HCT116 (cell line): Measurements from ENCODE around the gene NCAPH2. TPM values are rescaled to one million over a fixed set of nuclear protein-coding genes. Genes with fewer than 3 reads are reported as not detected.

Experiments
- ATAC-seq: fragments of 200-7000 bp; cut with Tn5 transposase; 2 replicates; pipeline ENCODE4 v1.9.1; 2020; ENCODE audit warnings: mild to moderate bottlenecking, moderate library complexity
- BruUV-seq: library from RNA; stranded (reverse); fragments of 400-500 nt; replicated peaks from 2 replicates; lab custom pipeline; 2021; lab: Mats Ljungman, UMichigan
- CTCF ChIA-PET: fragments of 300-600 bp; sonication (Branson Sonifier 250); formaldehyde crosslinking; loops from one replicate; lab custom pipeline; 2021; ENCODE audit warnings: antibody characterized with exemption; lab: Charles Lee
- POLR2A ChIA-PET: fragments of 300-600, 350-600 bp; sonication (Branson Sonifier 250); formaldehyde crosslinking; loops from one replicate; lab custom pipeline; 2021; ENCODE audit warnings: antibody characterized with exemption; lab: Charles Lee
- RAD21 ChIA-PET, 2 experiments: fragments of 300-600 bp; sonication (Branson Sonifier 250); formaldehyde crosslinking; loops; one replicate each; lab custom pipeline; 2023; ENCODE audit warnings: low total read pairs in 2 of 2; ENCODE audit not compliant: uncharacterized antibody in 2 of 2, unreplicated experiment in 2 of 2, low non-redundant PET in 1 of 2; lab: Charles Lee
- DNase-seq: peaks from one replicate; pipeline ENCODE4 v3.0.0-alpha.2; 2010; ENCODE audit warnings: low read depth, low spot score
- H2AFZ ChIP-seq: fragments of 200-600 bp; shearing (Covaris generic), sonication (generic); 2 replicates; pipeline ENCODE4 v1.6.1; 2017; ENCODE audit warnings: low read depth, mixed run types, mixed read lengths, antibody characterized with exemption, low read length; ENCODE audit not compliant: poor library complexity, severe bottlenecking
- H3K27ac ChIP-seq: 2 replicates; pipeline ENCODE4 v1.5.1; 2012; ENCODE audit warnings: low read depth, low read length
- H3K27me3 ChIP-seq: fragments of 200-600 bp; sonication (generic); 2 replicates; pipeline ENCODE4 v1.6.1; 2016; ENCODE audit warnings: mixed run types, low read length, mixed read lengths; ENCODE audit not compliant: insufficient read depth
- H3K36me3 ChIP-seq, 2 experiments: fragments of 200-500 bp in 1 of 2; fragments of 200-600 bp in 1 of 2; sonication (Bioruptor generic) in 1 of 2; sonication (generic) in 1 of 2; 2 replicates each; pipeline versions ENCODE4 v1.5.1 to v1.6.1; 2014 to 2016; ENCODE audit warnings: low read length in 2 of 2, inconsistent platforms in 1 of 2, mixed read lengths in 1 of 2, mixed run types in 1 of 2; ENCODE audit not compliant: insufficient read depth in 2 of 2, control insufficient read depth in 1 of 2
- H3K4me1 ChIP-seq, 2 experiments: fragments of 200-600 bp in 1 of 2; sonication (generic) in 1 of 2; 2 replicates each; pipeline versions ENCODE4 v1.5.1 to v1.6.1; 2012 to 2017; ENCODE audit warnings: low read length in 2 of 2, inconsistent platforms in 1 of 2, mild to moderate bottlenecking in 1 of 2, mixed read lengths in 1 of 2, mixed run types in 1 of 2, moderate library complexity in 1 of 2; ENCODE audit not compliant: insufficient read depth in 2 of 2, control insufficient read depth in 1 of 2
- H3K4me2 ChIP-seq: fragments of 200-600 bp; sonication (generic); 2 replicates; pipeline ENCODE4 v1.6.1; 2017; ENCODE audit warnings: mixed run types, low read length, mixed read lengths
- H3K4me3 ChIP-seq, 2 experiments: fragments of 200-600 bp in 1 of 2; sonication (generic) in 1 of 2; replicated peaks in 1 of 2; 2 replicates each; pipeline ENCODE4 v1.5.1; 2011 to 2016; ENCODE audit warnings: low read length in 2 of 2, control low read depth in 1 of 2, low read depth in 1 of 2, mild to moderate bottlenecking in 1 of 2, mixed read lengths in 1 of 2, mixed run types in 1 of 2
- H3K79me2 ChIP-seq: fragments of 200-600 bp; sonication (generic); 2 replicates; pipeline ENCODE4 v1.6.1; 2017; ENCODE audit warnings: mild to moderate bottlenecking, mixed run types, low read length, moderate library complexity, mixed read lengths; ENCODE audit not compliant: insufficient read depth
- H3K9ac ChIP-seq: fragments of 200-600 bp; sonication (generic); 2 replicates; pipeline ENCODE4 v1.6.1; 2016; ENCODE audit warnings: low read length, mixed read lengths
- H3K9me2 ChIP-seq: fragments of 200-600 bp; sonication (generic), shearing (Covaris generic); 2 replicates; pipeline ENCODE4 v1.6.1; 2017; ENCODE audit warnings: mixed run types, mild to moderate bottlenecking, moderate library complexity; ENCODE audit not compliant: insufficient read depth
- H3K9me3 ChIP-seq, 2 experiments: fragments of 200-500 bp in 1 of 2; fragments of 200-600 bp in 1 of 2; sonication (Bioruptor generic) in 1 of 2; sonication (generic) in 1 of 2; 2 replicates each; pipeline ENCODE4 v1.6.1; 2014 to 2017; ENCODE audit warnings: low read length in 2 of 2, mixed read lengths in 2 of 2, inconsistent platforms in 1 of 2, low read depth in 1 of 2, mild to moderate bottlenecking in 1 of 2, mixed run types in 1 of 2, moderate library complexity in 1 of 2; ENCODE audit not compliant: control insufficient read depth in 1 of 2, insufficient read depth in 1 of 2
- H4K20me1 ChIP-seq: fragments of 200-600 bp; sonication (generic), shearing (Covaris generic); 2 replicates; pipeline ENCODE4 v1.6.1; 2017; ENCODE audit warnings: mixed run types, mild to moderate bottlenecking, moderate library complexity; ENCODE audit not compliant: insufficient read depth
- ATF3 ChIP-seq: IDR thresholded peaks from 2 replicates; pipeline ENCODE4 v1.6.1; 2012
- CTCF ChIP-seq, 3 experiments: fragments of 200-600 bp in 1 of 3; sonication (generic) in 1 of 3; IDR thresholded peaks in 2 of 3; conservative IDR thresholded peaks in 1 of 3; 2 replicates each; pipeline ENCODE4 v1.5.1; 2012 to 2017; ENCODE audit warnings: low read depth in 2 of 3, low read length in 2 of 3, antibody characterized with exemption in 1 of 3, borderline replicate concordance in 1 of 3, control low read depth in 1 of 3, mild to moderate bottlenecking in 1 of 3, mixed read lengths in 1 of 3, mixed run types in 1 of 3, moderate library complexity in 1 of 3; ENCODE audit not compliant: insufficient read depth in 1 of 3
- EGR1 ChIP-seq: IDR thresholded peaks from 2 replicates; pipeline ENCODE4 v1.6.1; 2012; ENCODE audit warnings: low read depth
- ELF1 ChIP-seq: IDR thresholded peaks from 2 replicates; pipeline ENCODE4 v1.6.1; 2012; ENCODE audit warnings: low read depth, borderline replicate concordance
- EZH2 ChIP-seq: fragments of 200-600 bp; sonication (generic); IDR thresholded peaks from 2 replicates; pipeline ENCODE4 v1.6.1; 2017; ENCODE audit warnings: antibody characterized with exemption, mixed run types
- EZH2phosphoT487 ChIP-seq: fragments of 200-600 bp; IDR thresholded peaks from 2 replicates; pipeline ENCODE4 v1.6.1; 2018; ENCODE audit warnings: antibody characterized with exemption, borderline replicate concordance
- JUND ChIP-seq: IDR thresholded peaks from 2 replicates; pipeline ENCODE4 v1.6.1; 2012
- POLR2AphosphoS5 ChIP-seq: IDR thresholded peaks from 2 replicates; pipeline ENCODE4 v1.6.1; 2011; ENCODE audit warnings: mild to moderate bottlenecking, low read depth, low read length, moderate library complexity
- RAD21 ChIP-seq: IDR thresholded peaks from 2 replicates; pipeline ENCODE4 v1.6.1; 2012; ENCODE audit warnings: low read depth, mild to moderate bottlenecking
- REST ChIP-seq: IDR thresholded peaks from 2 replicates; pipeline ENCODE4 v1.6.1; 2012; ENCODE audit warnings: low read depth
- TCF7L2 ChIP-seq: IDR thresholded peaks from 2 replicates; pipeline ENCODE4 v1.7.0; 2011; ENCODE audit warnings: borderline replicate concordance, inconsistent platforms; ENCODE audit not compliant: insufficient read depth, insufficient read length; ENCODE audit errors: extremely low read depth
- ZBTB33 ChIP-seq: IDR thresholded peaks from 2 replicates; pipeline ENCODE4 v1.6.1; 2011; ENCODE audit warnings: mild to moderate bottlenecking, low read length, moderate library complexity; ENCODE audit not compliant: insufficient replicate concordance; ENCODE audit errors: extremely low read depth
- ZNF274 ChIP-seq: fragments of 200-500 bp; sonication (Bioruptor generic); IDR thresholded peaks from 2 replicates; pipeline ENCODE4 v1.6.1; 2014; ENCODE audit warnings: mild to moderate bottlenecking, low read depth, low read length, inconsistent platforms
- intact Hi-C: fragments of 100-400 bp; cut with micrococcal nuclease; formaldehyde crosslinking; loops from 2 replicates; pipeline ENCODE4 v1.10.0; 2022
- total RNA-seq: library from RNA; stranded (reverse); gene quantifications from one replicate; pipeline ENCODE4 v1.2.1, GENCODE V29; 2021; ENCODE audit not compliant: unreplicated experiment

Gene NCAPH2
- total RNA-seq, 1 experiment from 2014 or later, result 99.1 TPM

- no peak overlapping the region for H3K9ac ChIP-seq
- RAD21 ChIA-PET, result no interaction called here
- TF ChIP-seq EZH2 (no peak), RAD21 (no peak), CTCF (IDR thresholded peaks at IDR 0.05 in 2 of 3, conservative IDR thresholded peaks at IDR 0.05 in 1 of 3; ENCODE audit: borderline replicate concordance in 1 of 3, insufficient read depth in 1 of 3, low read depth in 2 of 3, low read length in 2 of 3) (no peak), EZH2phosphoT487 (no peak), EGR1 (no peak), ZBTB33 (no peak), JUND (no peak), REST (no peak), ATF3 (no peak), ZNF274 (no peak), TCF7L2 (no peak), POLR2AphosphoS5 (no peak), ELF1 (no peak)
- H2AFZ ChIP-seq, result no peak overlapping the region
- CTCF ChIA-PET, result no interaction called here
- H3K27me3 ChIP-seq, result no peaks in the 10 kb centered on the region
- no TSS peak for BruUV-seq
- intact Hi-C loops, result no loop called here
- H3K79me2 ChIP-seq, result no peaks in the 10 kb centered on the region
- no peak overlapping the region for H3K4me2 ChIP-seq
- no peaks in the 10 kb centered on the region for H3K9me3 ChIP-seq
- no peak for DNase-seq
- no peak for ATAC-seq
- H3K4me3 ChIP-seq, result no peak overlapping the region
- no peaks in the 10 kb centered on the region for H3K9me2 ChIP-seq
- H4K20me1 ChIP-seq, result no peaks in the 10 kb centered on the region
- H3K36me3 ChIP-seq, result no peaks in the 10 kb centered on the region
- H3K27ac ChIP-seq, result no peak overlapping the region
- H3K4me1 ChIP-seq, result peaks cover 4 to 34% of the 10 kb centered on the region in 2 experiments; a peak in 3 of 4 replicates
- POLR2A ChIA-PET, result interaction anchor here (0.7 kb wide), 1 partner anchor 579 kb away, joined by 3 read pairs; no protein-coding TSS in a partner anchor
These were observed 29.7 kb downstream of the NCAPH2 start for GRCh38 chr22:50537765-50538164.
